Colonic mucosa (tissue), 4 donors: ENCODE results near the gene ZEB1. TPM values are rescaled to one million over a fixed set of nuclear protein-coding genes. Genes with fewer than 3 reads are reported as not detected.
"Not testable (repeated sequence)": the region's sequence is repeated elsewhere in the genome, so short reads cannot be mapped to it uniquely, and the experiment has no call there.

Experiments
- DNase-seq: peaks from one replicate; pipeline ENCODE4 v3.0.0-alpha.2; 2020
- H3K27ac ChIP-seq: fragments of 200-600 bp; one replicate; pipeline ENCODE4 v1.8.0; 2021
- H3K27me3 ChIP-seq: fragments of 200-600 bp; one replicate; pipeline ENCODE4 v1.8.0; 2021
- H3K36me3 ChIP-seq: fragments of 200-600 bp; one replicate; pipeline ENCODE4 v1.8.0; 2021
- H3K4me1 ChIP-seq: fragments of 200-600 bp; one replicate; pipeline ENCODE4 v1.8.0; 2021; ENCODE audit warnings: mild to moderate bottlenecking
- H3K4me3 ChIP-seq: fragments of 200-600 bp; one replicate; pipeline ENCODE4 v1.8.0; 2021
- H3K9ac ChIP-seq, 2 donors: one replicate each; pipeline ENCODE4 v1.7.0; 2013; ENCODE audit warnings: control low read depth in 2 of 2, low read depth in 2 of 2, low read length in 2 of 2
- H3K9me3 ChIP-seq: fragments of 200-600 bp; one replicate; pipeline ENCODE4 v1.8.0; 2021
- intact Hi-C: fragments of 100-400 bp; cut with DNase I; formaldehyde crosslinking; loops from one replicate; pipeline ENCODE4 v1.14.1; 2022
- total RNA-seq, 2 donors: library from RNA; stranded (reverse); fragmentation: NEBNext Ultra II Directional in 1 of 2; extraction: Animal tissue kit (Norgen Biotek cat#: 25700) in 1 of 2; gene quantifications; one replicate each; pipeline ENCODE4 v1.2.1, GENCODE V29; 2021
- TF ChIP-seq, protein P1 (sequence below): fragments of 200-600 bp; IDR thresholded peaks from one replicate; pipeline ENCODE4 v1.8.0; 2022; ENCODE audit warnings: antibody characterized with exemption, mild to moderate bottlenecking
- donor health status: healthy.
- donor health status: DM: no; HTN: no; CAD: no.
- donor health status: DM: no; HTN: no; CAD: no.

Gene ZEB1
- total RNA-seq, 2 donors from 2014 or later = 6.1 to 32.3 TPM

GRCh38 chr10:31362023-31362641, 43.1 kb downstream of the ZEB1 start:
- DNase-seq = no peak
- H3K9ac ChIP-seq = no peak overlapping the region
- no peaks in the 10 kb centered on the region for H3K4me1 ChIP-seq
- H3K9me3 ChIP-seq = no peaks in the 10 kb centered on the region
- H3K27ac ChIP-seq = no peak overlapping the region
- TF ChIP-seq, protein P1, sequence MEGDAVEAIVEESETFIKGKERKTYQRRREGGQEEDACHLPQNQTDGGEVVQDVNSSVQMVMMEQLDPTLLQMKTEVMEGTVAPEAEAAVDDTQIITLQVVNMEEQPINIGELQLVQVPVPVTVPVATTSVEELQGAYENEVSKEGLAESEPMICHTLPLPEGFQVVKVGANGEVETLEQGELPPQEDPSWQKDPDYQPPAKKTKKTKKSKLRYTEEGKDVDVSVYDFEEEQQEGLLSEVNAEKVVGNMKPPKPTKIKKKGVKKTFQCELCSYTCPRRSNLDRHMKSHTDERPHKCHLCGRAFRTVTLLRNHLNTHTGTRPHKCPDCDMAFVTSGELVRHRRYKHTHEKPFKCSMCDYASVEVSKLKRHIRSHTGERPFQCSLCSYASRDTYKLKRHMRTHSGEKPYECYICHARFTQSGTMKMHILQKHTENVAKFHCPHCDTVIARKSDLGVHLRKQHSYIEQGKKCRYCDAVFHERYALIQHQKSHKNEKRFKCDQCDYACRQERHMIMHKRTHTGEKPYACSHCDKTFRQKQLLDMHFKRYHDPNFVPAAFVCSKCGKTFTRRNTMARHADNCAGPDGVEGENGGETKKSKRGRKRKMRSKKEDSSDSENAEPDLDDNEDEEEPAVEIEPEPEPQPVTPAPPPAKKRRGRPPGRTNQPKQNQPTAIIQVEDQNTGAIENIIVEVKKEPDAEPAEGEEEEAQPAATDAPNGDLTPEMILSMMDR = no peak
- intact Hi-C loops = no loop called here
- no peak overlapping the region for H3K4me3 ChIP-seq
- no peaks in the 10 kb centered on the region for H3K27me3 ChIP-seq
- no peaks in the 10 kb centered on the region for H3K36me3 ChIP-seq

DNA sequence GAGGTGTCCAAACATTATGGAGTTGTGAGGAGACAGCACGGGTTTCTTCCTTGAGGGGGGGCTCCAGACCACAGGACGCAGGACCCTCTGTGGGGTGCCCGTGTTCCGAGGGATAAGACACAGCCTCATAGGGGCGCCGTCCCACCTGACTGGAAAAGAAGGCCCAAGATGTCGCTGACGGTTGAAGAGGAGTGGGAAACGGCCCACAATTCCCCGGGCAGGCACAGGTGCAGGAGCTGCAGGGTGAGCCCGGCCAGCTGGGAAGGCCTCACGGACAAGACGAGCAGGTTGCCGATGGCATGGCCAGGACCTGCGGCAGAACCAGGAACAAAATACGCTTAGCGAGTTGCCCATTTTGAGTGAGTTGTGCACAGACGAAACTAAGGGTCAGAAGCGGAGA, 44.7 kb downstream of the ZEB1 start:
- intact Hi-C loops, DNase-seq, H3K4me3 ChIP-seq: not testable (repeated sequence)

GRCh38 chr10:31364238-31364637, 45.2 kb downstream of the ZEB1 start:
- H3K4me1 ChIP-seq, H3K4me3 ChIP-seq, H3K27ac ChIP-seq, H3K27me3 ChIP-seq, H3K36me3 ChIP-seq, H3K9me3 ChIP-seq, H3K9ac ChIP-seq, DNase-seq, intact Hi-C loops: not testable (repeated sequence)

More for the DNA sequence above, 44.7 kb downstream of the ZEB1 start:
- not testable (repeated sequence) for H3K27me3 ChIP-seq, H3K9ac ChIP-seq, H3K36me3 ChIP-seq, H3K9me3 ChIP-seq, H3K4me1 ChIP-seq, H3K27ac ChIP-seq

DNA sequence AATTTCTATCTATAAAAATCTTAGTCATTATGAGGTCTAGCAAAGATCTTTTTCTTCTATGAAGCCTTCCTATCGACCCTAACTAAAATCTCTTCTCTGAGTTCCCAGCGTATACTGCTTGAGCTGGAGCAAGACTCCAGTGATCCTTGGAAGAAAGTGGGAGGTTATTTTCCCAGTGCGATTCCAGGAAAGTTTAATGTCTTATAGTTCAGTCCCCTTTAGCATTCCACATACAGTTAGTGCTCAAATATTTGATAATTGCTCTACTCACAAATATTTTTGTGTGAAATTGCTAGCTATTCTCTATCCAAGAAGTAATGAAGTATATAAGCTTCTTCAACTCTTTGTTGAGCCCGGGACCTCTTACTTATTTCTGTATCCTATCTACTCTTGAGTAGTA, 47.7 kb downstream of the ZEB1 start:
- intact Hi-C loops = no loop called here
- Histone ChIP-seq H3K4me1 (no peaks in the 10 kb centered on the region), H3K4me3 (no peak overlapping the region), H3K27me3 (no peaks in the 10 kb centered on the region), H3K36me3 (no peaks in the 10 kb centered on the region), H3K9ac (no peak overlapping the region), H3K27ac (no peak overlapping the region), H3K9me3 (no peaks in the 10 kb centered on the region)
- TF ChIP-seq, protein P1 = no peak
- DNase-seq = no peak

DNA sequence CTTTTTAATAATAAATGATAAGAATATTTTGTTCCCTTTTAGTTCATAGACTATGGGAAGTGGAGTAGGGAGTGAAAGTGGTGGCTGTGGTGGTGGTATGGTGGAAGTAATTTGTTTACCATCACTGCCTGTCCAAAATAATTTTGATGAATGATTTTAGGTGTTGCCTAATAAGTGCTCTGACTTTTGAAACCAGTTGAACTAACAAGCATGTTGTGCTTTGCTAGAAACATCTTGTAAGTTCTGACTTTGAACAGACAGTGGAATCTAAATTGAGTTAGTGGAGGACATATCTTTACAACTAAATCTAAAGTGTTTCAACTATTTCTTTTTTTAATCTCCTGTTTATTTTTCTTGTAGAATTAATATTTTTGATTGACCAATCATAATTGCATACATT, 49.7 kb downstream of the ZEB1 start:
- Histone ChIP-seq H3K4me3 (no peak overlapping the region), H3K36me3 (no peaks in the 10 kb centered on the region), H3K9ac (no peak overlapping the region), H3K27ac (no peak overlapping the region), H3K27me3 (no peaks in the 10 kb centered on the region), H3K9me3 (no peaks in the 10 kb centered on the region), H3K4me1 (no peaks in the 10 kb centered on the region)
- intact Hi-C loops = no loop called here
- TF ChIP-seq, protein P1 = no peak
- DNase-seq = no peak

GRCh38 chr10:31372439-31372838, 53.4 kb downstream of the ZEB1 start:
- no peak overlapping the region for H3K4me3 ChIP-seq
- H3K4me1 ChIP-seq = no peaks in the 10 kb centered on the region
- no peak overlapping the region for H3K27ac ChIP-seq
- no peak overlapping the region for H3K9ac ChIP-seq
- intact Hi-C loops = no loop called here
- no peaks in the 10 kb centered on the region for H3K27me3 ChIP-seq
- TF ChIP-seq, protein P1 = no peak
- H3K9me3 ChIP-seq = no peaks in the 10 kb centered on the region
- DNase-seq = no peak
- H3K36me3 ChIP-seq = no peaks in the 10 kb centered on the region
